HG03575 (cell line): Measurements from ENCODE around the gene VWC2.
A peak's percentile ranks its signal among the peaks of the same experiment; 100 is the strongest.

Experiments used
- ATAC-seq: cut with Tn5 transposase; IDR thresholded peaks from one replicate; pipeline ENCODE4 v1.9.1; 2021; ENCODE audit not compliant: unreplicated experiment, insufficient number of reproducible peaks, low FRiP score; ENCODE audit errors: extremely low read depth

VWC2 gene

DNA sequence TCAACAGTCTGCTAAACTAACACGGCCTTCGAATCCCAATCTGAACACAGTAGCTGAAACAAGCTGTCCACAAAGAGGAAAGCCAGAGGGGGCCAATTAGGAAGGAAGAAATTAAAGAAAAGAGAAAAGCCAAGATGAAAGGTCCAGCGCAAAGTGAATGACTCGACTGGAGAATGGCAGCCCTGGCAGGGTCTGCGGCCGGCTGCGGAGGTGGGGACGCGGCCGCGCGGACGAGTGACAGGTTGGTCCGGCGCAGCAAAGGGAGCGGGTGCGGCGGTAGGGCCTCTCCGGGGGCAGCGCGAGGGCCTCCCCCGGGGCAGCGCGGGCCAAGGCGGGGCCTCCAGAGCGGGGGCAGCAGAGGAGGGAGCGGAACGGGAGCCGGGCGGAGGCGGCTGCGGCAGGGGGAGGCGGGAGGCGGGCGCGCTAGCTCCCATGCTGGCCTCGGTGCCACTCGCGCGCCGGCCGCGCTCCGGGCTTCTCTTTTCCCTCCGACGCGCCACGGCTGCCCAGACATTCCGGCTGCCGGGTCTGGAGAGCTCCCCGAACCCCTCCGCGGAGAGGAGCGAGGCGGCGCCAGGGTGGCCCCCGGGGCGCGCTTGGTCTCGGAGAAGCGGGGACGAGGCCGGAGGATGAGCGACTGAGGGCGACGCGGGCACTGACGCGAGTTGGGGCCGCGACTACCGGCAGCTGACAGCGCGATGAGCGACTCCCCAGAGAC lies at the start of gene VWC2:
TSS of gene VWC2 (plus strand) at position 421 of the 718 bp plus-strand sequence. CDS start 1,798 bp downstream, outside the sequence.
- ATAC-seq: no peak

DNA sequence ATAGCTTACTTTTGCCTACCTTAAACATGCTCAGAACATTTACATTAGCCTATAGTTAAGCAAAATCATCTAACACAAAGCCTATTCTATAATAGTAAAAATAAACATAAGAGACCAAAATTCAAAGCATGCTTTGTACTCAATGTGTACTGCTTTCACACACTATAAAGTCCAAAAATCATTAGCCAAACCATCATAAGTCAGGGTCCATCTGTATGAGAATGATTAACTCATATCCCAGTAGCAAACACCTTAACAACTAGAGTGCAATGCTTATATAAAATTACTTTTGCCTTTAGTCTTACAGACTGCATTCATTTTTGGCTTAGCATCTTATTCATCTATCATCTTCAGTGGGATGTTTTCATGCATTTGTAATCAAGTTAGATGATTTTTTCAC lies 49.4 kb upstream of the VWC2 start:
- no peak for ATAC-seq

DNA sequence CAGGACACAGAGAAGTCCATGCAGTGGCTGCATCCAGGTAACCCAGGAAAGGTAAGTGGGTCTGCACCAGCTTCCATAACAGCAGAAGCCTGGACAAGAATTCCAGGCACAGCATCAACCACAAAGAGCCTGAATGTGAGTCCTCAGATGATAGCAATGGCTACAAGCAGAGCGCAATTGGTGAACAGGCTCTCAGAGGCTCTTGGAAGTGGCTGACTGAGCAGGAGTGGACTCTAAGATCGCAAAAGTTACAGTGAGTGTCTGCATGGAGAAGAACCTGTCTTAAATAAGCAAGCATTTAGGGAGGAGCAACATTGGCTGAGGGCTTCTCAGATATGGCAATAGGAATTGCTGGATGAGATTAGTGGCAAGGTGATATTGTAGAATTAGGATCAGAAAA lies 41.6 kb upstream of the VWC2 start:
- ATAC-seq: no peak

DNA sequence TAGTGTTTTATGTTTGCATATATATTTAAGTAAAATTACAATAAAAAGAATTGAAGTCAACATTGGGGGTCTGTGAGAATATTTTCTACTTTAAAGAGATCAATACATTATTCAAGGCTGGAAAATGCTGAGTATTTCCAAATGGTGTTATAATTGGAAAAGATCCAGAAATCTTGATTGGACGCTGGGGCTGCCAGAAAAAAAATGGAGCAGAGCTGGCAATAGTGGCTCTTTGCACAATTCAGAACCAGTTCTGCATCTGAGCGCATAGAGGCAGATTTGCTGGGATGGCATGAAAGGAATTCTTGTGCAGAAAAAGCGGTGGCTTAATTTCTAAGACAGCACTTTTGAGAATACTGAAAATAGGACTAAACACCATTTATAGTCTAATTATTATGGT lies 10.8 kb upstream of the VWC2 start:
- ATAC-seq: no peak

DNA sequence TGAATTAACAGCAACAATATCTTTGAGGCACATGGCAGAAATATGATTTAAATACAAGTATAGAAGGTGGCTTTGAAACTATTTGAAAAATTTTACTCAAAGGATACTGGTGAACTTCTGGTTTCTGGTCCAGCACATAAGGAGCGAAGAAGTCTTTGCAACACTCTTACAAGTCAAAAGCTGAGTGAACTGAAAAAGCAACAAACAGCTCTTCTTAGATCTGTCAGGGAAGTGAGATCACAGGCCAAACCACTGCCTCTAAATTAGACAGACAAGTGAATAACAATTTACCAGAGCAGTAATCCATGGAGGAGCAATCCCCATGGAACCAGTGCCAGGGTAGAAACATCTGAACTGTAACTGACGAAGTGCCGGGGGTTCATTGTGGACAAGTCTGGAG lies 9.6 kb upstream of the VWC2 start:
- no peak for ATAC-seq

DNA sequence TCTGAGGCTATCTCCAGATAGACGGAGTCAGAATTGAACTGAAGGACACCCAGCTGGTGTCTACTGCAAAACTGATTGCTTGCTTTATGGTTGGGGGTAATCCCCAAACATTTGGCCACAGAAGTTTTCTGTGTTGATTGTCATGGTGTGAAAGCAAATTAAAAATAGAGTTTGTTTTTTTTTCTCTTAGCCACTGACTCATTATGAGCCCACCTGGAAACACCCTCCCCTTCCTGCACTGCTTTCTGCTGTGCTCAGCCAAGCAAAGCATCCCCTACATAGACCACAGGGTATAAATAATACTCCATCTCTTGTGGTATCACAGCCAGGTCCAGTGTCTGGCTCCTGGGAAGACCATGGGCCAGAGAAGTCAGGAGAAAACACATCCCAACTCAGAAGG lies 6.5 kb upstream of the VWC2 start:
- ATAC-seq: peak; percentile 92

DNA sequence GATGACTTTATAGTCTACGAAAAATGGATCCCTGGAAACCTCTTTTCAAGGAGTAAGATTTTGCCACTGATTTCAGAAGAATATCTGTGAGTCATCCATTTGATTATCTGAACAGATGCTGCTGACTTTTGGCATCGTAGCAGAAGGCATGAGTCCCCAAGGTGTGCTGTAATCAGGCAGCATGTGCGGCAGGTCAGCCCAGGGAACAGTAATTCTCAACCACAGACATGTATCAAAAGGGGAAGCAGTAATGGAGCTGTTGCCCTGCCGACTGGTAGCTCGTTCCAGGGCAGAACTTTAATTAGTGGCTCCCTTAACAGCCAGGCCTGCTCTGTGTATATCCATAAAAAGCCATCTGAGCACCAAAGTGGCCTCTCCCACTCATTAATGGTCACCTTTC lies 5.7 kb upstream of the VWC2 start:
- ATAC-seq: no peak

DNA sequence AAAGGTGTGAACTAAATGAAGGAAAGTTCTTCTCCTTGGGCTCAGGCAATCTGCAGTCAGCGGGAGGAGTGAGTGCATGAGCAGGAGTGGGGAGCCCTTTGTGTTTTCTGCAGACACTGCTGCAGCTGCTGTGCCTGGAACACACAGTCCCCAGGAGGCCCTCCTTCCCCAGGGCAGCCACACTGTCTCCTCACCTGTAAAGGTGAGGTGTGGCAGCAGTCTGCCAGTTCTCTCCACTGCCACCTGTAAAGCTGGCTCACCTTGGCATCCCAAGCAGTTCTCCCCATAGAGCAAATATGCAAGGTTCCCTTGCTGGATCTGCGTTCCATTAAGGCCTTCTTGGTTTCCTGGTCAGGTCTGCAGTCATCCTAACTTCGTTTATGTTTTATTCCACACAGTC lies 5.2 kb upstream of the VWC2 start:
- no peak for ATAC-seq

DNA sequence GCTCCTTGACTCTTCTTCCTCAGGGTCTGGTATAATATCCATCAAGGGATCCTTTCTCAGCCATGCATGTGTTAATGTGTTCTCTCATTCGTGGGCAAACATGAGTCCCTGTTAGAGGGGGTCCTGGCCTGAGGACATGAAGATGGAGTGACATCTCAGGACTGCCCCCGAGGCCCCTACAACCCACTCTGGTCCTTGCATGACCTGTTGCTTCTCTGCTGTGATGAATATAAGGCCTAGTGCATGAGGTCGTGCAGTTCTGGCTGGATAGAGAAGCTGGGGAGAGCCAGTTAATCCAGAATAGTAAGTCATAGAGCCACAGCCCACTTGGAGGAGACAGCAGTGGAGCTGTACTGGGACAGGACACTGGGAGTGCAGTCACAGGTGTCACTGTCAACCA lies 4.6 kb upstream of the VWC2 start:
- ATAC-seq: no peak

DNA sequence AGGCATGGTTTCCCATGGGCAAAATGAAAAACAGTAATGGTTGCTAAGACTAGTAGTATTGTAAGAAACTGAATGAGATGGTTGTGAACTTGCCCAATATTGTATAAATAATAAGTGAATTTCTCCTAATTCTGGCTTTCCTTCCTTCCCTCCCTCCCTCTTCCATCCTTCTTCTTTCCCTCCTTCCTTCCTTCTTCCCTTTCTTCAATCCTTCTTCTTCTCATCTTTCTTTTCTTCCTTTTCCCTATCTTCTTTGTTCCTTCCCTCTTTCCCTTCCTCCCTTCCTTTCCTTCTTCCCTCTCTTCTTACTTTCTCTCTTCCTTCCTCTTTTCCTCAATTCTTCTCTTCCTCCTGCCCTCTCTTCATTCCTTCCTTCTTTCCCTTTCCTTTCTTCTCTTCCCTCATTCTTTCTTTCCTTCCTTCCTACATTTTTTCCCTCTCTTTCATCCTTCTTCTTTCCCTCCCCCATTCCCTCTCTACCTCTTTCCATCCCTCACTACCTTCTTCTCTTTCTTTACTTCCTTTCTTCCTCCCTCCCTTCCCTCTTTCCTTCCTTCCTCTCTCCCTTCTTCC lies 4.1 kb upstream of the VWC2 start:
- ATAC-seq: no peak

DNA sequence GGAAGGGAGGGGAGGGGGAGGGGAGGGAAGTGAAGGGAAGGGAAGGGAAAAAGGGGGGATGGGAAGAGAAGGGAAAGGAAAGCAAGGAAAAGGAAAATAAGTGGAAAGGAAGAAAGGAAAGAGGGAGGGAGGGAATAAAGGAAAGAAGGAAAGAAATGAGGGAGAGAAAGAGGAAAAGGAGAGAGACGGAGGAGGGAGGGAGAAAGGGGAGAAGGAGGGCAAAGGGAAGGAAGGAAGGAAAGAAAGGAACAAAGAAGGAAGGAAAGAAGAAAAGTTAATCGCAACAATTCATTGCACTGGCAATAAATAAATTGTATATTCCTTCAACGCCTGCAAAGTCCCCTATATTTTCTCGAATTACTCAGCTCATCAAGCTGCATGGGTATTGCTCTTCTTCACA lies 2.6 kb upstream of the VWC2 start:
- ATAC-seq: no peak

DNA sequence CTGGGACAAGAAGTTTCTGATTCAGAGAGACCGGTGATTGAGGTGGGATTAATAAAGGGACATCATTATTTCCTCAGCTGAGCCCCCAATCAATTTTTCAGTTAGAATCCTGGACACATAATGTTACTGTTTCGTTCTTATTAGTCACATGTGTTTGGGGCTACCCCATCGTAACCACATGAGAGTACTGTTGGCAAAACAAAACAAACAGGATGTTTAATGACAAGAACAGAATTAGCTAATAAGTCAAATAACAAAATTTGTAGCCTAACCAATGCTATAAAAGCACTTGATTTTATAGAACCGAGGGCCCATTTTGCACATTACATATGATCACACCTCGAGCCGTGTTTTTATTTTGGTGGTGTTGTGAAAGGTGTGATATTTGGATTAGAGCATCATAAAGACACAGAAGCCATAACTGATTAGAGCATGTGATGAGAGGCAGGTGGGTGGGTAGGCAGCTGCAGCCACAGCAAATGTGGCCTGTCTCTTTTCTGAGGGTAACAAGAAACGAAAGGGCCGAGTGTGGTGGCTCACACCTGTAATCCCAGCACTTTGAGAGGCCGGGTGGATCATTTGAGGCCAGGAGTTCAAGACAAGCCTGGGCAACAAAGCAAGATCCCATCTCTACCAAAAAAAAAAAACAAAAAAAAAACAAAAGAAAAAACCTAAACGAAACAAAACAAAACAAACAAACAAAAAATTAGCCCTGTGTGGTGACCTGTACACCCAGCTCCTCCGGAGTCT lies 1.8 kb upstream of the VWC2 start:
- peak; percentile 22 for ATAC-seq

DNA sequence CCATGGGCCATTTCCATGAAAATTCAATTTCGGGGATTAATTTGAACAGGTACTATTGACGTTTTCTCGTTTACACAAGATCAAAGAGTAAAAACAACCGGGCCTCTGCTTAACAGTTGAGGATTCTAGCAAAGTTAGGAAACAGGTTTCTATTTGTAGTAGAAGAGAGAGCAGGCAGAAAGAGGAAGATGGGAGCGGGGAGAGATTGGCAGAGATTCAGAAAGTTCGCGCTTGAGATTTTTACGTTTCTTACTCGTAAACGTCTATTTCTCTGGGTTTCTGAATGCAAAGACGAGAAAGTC lies 571 bp upstream of the VWC2 start:
- no peak for ATAC-seq

DNA sequence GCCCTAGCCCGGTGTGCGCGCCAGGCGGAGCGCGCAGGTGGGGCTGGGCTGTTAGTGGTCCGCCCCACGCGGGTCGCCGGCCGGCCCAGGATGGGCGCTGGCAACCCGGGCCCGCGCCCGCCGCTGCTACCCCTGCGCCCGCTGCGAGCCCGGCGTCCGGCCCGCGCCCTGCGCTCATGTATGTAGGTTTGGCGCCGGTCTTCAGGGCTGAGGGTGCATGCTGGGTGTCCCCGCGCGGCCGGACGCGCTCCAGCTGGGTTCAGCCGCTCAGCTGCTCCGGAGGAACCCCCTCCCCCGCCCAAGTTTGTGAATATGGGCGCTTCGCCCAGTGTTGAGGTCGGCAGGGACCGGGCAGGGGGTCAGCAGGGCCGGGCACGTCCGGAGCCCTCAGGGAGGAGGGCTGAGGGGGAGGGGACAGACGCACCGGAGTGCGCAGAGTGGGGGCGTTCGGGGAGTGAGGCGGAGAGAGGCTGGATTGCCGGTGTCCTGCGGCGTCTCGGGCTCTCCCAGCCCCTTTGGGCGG lies 559 bp downstream of the VWC2 start:
- ATAC-seq: no peak

DNA sequence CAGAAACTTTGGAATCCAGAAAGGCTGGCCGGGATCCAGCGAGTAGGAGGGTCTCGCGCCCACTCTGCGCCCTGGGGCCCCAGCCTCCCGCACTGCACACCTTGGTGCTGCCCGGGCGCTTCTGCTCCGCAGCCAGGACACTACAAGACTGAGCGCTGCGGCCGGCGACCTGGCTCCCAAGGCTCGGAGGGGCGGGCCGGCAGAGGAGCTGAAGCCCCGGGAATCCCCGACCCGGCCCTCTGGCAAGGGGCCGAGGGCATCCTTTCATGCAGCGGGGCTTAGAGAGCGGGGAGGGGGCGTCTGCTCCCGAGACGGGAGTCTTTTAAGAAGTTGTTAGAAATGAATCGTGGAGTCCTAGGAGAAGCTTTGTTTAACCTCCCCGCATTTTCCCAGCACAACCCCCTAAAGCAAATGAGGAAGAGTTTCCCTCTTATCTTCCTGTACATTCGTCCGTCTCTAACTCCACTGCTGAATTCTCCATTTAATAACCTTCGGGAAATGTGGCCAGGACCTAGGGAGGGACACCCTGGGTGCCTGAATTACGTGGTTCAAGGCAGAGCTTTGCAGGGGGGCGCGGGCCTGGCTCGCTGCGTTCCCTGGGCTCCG lies 1.1 kb downstream of the VWC2 start:
- no peak for ATAC-seq

DNA sequence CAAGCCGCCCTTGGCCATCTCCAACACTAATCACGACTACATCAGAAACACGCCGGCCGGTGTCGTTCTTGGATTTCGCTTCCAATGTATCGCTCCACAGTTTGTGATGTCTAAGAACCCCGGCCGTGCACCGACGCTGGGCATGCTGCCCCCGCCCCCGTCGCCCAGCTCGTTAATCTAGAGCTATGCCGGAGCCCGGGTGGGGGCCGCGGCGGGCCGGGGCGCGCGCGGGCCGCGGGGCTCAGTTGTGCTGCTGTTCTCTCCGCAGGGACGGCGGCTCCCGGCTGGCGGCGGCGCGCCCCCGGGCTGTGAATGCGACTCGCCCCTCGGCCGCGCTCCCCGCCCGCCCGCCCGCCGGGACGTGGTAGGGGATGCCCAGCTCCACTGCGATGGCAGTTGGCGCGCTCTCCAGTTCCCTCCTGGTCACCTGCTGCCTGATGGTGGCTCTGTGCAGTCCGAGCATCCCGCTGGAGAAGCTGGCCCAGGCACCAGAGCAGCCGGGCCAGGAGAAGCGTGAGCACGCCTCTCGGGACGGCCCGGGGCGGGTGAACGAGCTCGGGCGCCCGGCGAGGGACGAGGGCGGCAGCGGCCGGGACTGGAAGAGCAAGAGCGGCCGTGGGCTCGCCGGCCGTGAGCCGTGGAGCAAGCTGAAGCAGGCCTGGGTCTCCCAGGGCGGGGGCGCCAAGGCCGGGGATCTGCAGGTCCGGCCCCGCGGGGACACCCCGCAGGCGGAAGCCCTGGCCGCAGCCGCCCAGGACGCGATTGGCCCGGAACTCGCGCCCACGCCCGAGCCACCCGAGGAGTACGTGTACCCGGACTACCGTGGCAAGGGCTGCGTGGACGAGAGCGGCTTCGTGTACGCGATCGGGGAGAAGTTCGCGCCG lies 1.9 kb downstream of the VWC2 start:
- ATAC-seq: no peak

DNA sequence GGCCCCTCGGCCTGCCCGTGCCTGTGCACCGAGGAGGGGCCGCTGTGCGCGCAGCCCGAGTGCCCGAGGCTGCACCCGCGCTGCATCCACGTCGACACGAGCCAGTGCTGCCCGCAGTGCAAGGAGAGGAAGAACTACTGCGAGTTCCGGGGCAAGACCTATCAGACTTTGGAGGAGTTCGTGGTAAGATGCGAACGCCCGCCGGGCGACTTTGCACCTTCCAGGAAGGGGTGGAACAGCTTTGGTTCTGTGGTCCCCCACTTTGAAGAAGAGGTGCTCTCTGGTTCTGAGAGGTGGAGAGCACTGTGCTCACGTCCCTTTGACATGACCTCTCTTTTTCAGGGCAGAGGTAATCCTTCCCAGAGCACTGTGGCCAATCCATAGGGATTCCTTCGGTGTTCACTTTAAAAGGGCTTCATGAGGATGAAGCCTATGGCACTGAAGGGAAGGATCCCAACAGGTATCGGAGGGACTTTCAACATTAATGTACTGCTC lies 2.6 kb downstream of the VWC2 start:
- no peak for ATAC-seq

DNA sequence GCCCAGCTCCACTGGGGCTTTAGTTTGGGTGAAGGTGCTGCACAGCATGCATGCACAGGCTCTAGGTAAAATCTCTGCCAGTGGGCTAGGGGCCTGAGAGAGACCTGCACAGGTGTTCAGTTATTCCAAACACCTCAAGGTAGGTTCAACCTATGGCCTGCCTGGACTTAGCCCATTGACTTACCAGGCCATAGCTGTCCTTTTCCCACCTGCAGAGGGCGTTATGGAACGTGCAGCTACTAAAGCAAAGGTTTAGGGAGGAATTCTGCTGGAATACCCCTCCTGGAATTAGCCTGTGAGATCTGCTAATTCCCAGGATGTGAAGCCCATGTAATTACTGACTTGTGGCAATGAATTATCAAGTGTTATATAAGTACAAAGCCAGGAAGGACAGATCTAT lies 3.6 kb downstream of the VWC2 start:
- ATAC-seq: no peak

DNA sequence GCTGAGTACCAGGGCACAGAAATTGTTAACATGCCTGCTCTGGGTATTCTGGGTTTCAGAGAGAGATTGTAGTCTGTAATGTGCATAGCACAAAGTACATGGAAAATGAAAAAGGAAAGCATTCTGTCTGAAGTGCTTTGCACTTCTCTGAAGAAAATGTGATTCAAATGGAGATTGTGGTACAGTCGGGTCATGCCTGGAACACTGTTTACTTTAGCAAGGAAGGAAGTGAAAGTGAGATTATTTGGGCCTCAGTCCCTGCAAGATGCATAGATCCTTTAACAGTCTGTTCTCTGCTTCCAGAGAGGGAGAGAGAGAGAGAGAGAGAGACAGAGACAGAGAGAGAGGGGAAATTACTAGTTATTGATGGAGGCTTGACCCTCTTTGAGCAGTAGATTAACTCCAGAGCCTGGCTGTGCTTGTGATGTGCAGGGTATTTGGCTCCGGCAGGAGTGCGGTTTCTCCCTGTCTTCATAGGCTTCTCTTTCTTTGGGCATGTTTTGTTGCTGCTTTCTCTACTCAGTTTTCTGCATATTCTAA lies 5.4 kb downstream of the VWC2 start:
- peak; percentile 39 for ATAC-seq
